Caco-2 (cell line): Measurements from ENCODE around the gene BCL7C. TPM values are rescaled to one million over a fixed set of nuclear protein-coding genes. Genes with fewer than 3 reads are reported as not detected.

Experiments
- BruUV-seq: library from RNA; stranded (reverse); fragments of 400-500 nt; replicated peaks from 2 replicates; lab custom pipeline; 2021; lab: Mats Ljungman, UMichigan
- CTCF ChIA-PET: fragments of 300-600 bp; sonication (Branson Sonifier 250); formaldehyde crosslinking; loops from one replicate; lab custom pipeline; 2022; ENCODE audit warnings: antibody characterized with exemption; lab: Charles Lee
- POLR2A ChIA-PET: fragments of 300-600 bp; sonication (Branson Sonifier 250); formaldehyde crosslinking; loops from one replicate; lab custom pipeline; 2022; ENCODE audit warnings: antibody characterized with exemption; lab: Charles Lee
- DNase-seq, 2 experiments: peaks; one replicate each; pipeline versions ENCODE4 v3.0.0 to v3.0.0-alpha.2; 2020 to 2022
- H3K27me3 ChIP-seq: replicated peaks from 2 replicates; pipeline ENCODE4 v1.6.0; 2011; ENCODE audit warnings: low read length; ENCODE audit not compliant: control insufficient read depth, insufficient read depth
- H3K36me3 ChIP-seq: 2 replicates; pipeline ENCODE4 v1.5.1; 2011; ENCODE audit warnings: low read length; ENCODE audit not compliant: control insufficient read depth, insufficient read depth
- H3K4me1 ChIP-seq: fragments of 250-450 bp; sonication (Bioruptor Pico); 2 replicates; pipeline ENCODE4 v1.5.1; 2020; ENCODE audit warnings: mild to moderate bottlenecking
- H3K4me3 ChIP-seq: 2 replicates; pipeline ENCODE4 v1.5.1; 2011; ENCODE audit warnings: low read depth, mild to moderate bottlenecking, control low read depth, low read length
- H3K9me3 ChIP-seq: fragments of 250-450 bp; sonication (Bioruptor Pico); 2 replicates; pipeline ENCODE4 v1.5.1; 2020; ENCODE audit warnings: mild to moderate bottlenecking, moderate library complexity
- H3K27ac Mint-ChIP-seq: one replicate; pipeline ENCODE4 v1.8.0; 2022; ENCODE audit warnings: mixed read lengths; ENCODE audit not compliant: unreplicated experiment
- H3K27me3 Mint-ChIP-seq: one replicate; pipeline ENCODE4 v1.8.0; 2022; ENCODE audit warnings: mixed read lengths; ENCODE audit not compliant: insufficient read depth, unreplicated experiment
- H3K36me3 Mint-ChIP-seq: one replicate; pipeline ENCODE4 v1.8.0; 2022; ENCODE audit warnings: mild to moderate bottlenecking, mixed read lengths; ENCODE audit not compliant: insufficient read depth, unreplicated experiment
- H3K4me1 Mint-ChIP-seq: one replicate; pipeline ENCODE4 v1.8.0; 2022; ENCODE audit warnings: low read depth, mixed read lengths; ENCODE audit not compliant: unreplicated experiment
- H3K4me3 Mint-ChIP-seq: one replicate; pipeline ENCODE4 v1.8.0; 2022; ENCODE audit warnings: mild to moderate bottlenecking, moderate library complexity, mixed read lengths; ENCODE audit not compliant: unreplicated experiment
- H3K9me3 Mint-ChIP-seq: one replicate; pipeline ENCODE4 v1.8.0; 2022; ENCODE audit warnings: mixed read lengths; ENCODE audit not compliant: unreplicated experiment
- CTCF ChIP-seq, 2 experiments: fragments of 200-600 bp in 1 of 2; IDR thresholded peaks; 1 replicate in 1 of 2; 2 replicates in 1 of 2; pipeline versions ENCODE4 v1.5.1 to v1.8.0; 2011 to 2022; ENCODE audit warnings: antibody characterized with exemption in 1 of 2, control low read depth in 1 of 2, inconsistent platforms in 1 of 2, low read depth in 1 of 2, low read length in 1 of 2, mild to moderate bottlenecking in 1 of 2, moderate library complexity in 1 of 2; ENCODE audit not compliant: insufficient read depth in 1 of 2, severe bottlenecking in 1 of 2, unreplicated experiment in 1 of 2
- intact Hi-C: fragments of 100-400 bp; cut with micrococcal nuclease; formaldehyde crosslinking; loops from one replicate; pipeline ENCODE4 v1.10.0; 2022; ENCODE audit not compliant: unreplicated experiment
- total RNA-seq: library from RNA; stranded (reverse); gene quantifications from 2 replicates; pipeline ENCODE4 v1.2.3, GENCODE V29; 2022

BCL7C gene
- total RNA-seq, 1 experiment from 2014 or later, result 17.7 TPM

GRCh38 chr16:30922960-30923535 lies 29.2 kb upstream of the BCL7C start:
- BruUV-seq, result no TSS peak
- CTCF ChIA-PET, result no interaction called here
- peaks cover 18% of the 10 kb centered on the region for H3K36me3 Mint-ChIP-seq
- DNase-seq, result peak; percentile 97 to 99
- POLR2A ChIA-PET, result interaction anchor here (0.6 kb wide), 1 partner anchor 576 kb away, joined by 3 read pairs; no protein-coding TSS in a partner anchor
- H3K27me3 ChIP-seq, result no peaks in the 10 kb centered on the region
- no peaks in the 10 kb centered on the region for H3K27me3 Mint-ChIP-seq
- peak overlapping the region; percentile 100 for H3K4me3 Mint-ChIP-seq
- H3K4me1 Mint-ChIP-seq, result no peaks in the 10 kb centered on the region
- peak overlapping the region; percentile 100 for H3K27ac Mint-ChIP-seq
- no peaks in the 10 kb centered on the region for H3K9me3 ChIP-seq
- peak overlapping the region; percentile 49 for H3K4me3 ChIP-seq
- no peaks in the 10 kb centered on the region for H3K4me1 ChIP-seq
- H3K9me3 Mint-ChIP-seq, result no peaks in the 10 kb centered on the region
- peaks cover 1% of the 10 kb centered on the region; the same call in 1 of the 2 replicates for H3K36me3 ChIP-seq
- intact Hi-C loops, result loop anchor here (1.0 to 10.0 kb wide), 3 partner anchors 27 to 268 kb away; partner anchors contain the start of genes CTF1, FBRS and PRR14
- no peak for TF ChIP-seq CTCF (IDR thresholded peaks at IDR 0.05; ENCODE audit: insufficient read depth in 1 of 2, low read depth in 1 of 2, low read length in 1 of 2, severe bottlenecking in 1 of 2, unreplicated experiment in 1 of 2)

DNA sequence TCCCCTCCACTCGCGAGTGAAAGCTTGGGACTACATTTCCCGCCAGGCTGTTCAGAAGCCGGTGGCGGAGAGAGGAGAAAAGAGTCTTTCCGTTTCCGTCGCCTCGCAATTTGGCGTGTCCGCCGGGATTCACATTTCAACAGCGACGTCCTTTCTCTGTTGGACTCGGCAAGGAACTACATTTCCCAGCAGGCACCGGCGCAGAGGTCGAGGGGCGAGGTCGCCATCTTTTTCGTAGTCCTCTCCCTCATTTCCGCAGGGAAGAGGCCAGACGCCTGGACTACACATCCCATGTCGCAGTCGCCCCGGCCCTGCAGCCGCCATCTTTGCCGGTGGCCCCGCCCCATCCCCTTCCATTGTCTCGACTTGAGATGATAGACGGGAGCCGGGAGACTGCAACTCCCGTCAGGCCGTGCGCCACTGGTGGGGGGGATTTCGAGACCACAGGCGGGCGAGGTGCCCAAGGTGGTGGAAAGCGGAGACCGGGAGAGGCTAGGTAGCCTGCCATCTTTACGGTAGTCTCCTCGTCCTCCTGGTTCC lies 28.6 kb upstream of the BCL7C start:
- Mint-ChIP-seq H3K4me1 (no peaks in the 10 kb centered on the region), H3K27me3 (no peaks in the 10 kb centered on the region), H3K9me3 (no peaks in the 10 kb centered on the region), H3K4me3 (peak overlapping the region; percentile 100), H3K27ac (peak overlapping the region; percentile 100), H3K36me3 (peaks cover 18% of the 10 kb centered on the region)
- ChIA-PET POLR2A (no interaction called here), CTCF (interaction anchor here (0.6 to 1.0 kb wide), 2 partner anchors 27 to 78 kb away, joined by 4 to 9 read pairs; partner anchors contain the start of gene ORAI3)
- no peak for TF ChIP-seq CTCF (IDR thresholded peaks at IDR 0.05; ENCODE audit: insufficient read depth in 1 of 2, low read depth in 1 of 2, low read length in 1 of 2, severe bottlenecking in 1 of 2, unreplicated experiment in 1 of 2)
- Histone ChIP-seq H3K4me1 (no peaks in the 10 kb centered on the region), H3K9me3 (no peaks in the 10 kb centered on the region), H3K4me3 (peak overlapping the region; percentile 74), H3K27me3 (no peaks in the 10 kb centered on the region), H3K36me3 (peaks cover 1% of the 10 kb centered on the region; the same call in 1 of the 2 replicates)
- peak; percentile 99 for DNase-seq
- intact Hi-C loops, result loop anchor here (1.0 to 10.0 kb wide), 3 partner anchors 26 to 268 kb away; partner anchors contain the start of genes CTF1, FBRS and PRR14
- BruUV-seq, result TSS peak; percentile 71

DNA sequence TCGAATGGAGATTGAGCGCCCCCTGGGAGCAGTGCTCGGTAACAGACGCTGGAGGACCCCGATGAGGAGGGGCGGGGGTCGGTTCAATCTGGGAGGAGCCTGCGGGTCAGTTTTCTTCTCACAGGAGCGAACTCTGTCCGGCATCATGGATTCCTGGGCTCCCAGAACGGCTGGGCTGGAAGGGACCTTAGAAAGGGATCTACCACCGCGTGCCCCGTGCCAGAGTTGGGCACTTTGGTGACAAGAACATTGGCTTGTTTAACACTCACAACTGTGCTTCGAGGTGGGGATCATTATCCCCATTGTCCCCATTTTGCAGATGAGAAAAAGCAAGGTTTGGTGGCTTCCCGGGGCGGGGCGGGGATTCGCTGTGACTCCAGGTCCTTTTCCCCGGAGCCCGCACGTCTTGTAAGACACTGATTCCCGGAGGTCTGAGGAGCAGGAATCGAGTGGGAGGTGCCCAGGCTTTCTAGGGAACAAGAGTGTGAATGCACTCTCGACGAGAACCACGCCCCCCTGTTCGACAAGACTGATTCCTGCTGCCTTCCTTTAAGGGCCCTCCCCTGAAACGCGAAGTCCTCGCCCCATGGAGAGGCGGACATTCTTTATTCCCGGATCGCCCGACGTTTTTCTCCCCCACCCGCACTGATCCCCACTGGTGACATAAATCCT lies 28.0 kb upstream of the BCL7C start:
- Histone ChIP-seq H3K4me3 (peak overlapping the region; percentile 74), H3K9me3 (no peaks in the 10 kb centered on the region), H3K27me3 (no peaks in the 10 kb centered on the region), H3K36me3 (peaks cover 1% of the 10 kb centered on the region; the same call in 1 of the 2 replicates), H3K4me1 (no peaks in the 10 kb centered on the region)
- ChIA-PET CTCF (interaction anchor here (0.6 to 1.0 kb wide), 2 partner anchors 27 to 78 kb away, joined by 4 to 9 read pairs; partner anchors contain the start of gene ORAI3), POLR2A (no interaction called here)
- DNase-seq, result peak; percentile 92 to 94
- Mint-ChIP-seq H3K9me3 (no peaks in the 10 kb centered on the region), H3K27me3 (no peaks in the 10 kb centered on the region), H3K36me3 (peaks cover 18% of the 10 kb centered on the region), H3K27ac (peak overlapping the region; percentile 100), H3K4me1 (no peaks in the 10 kb centered on the region), H3K4me3 (peak overlapping the region; percentile 100)
- peak; percentile 79 to 91 for TF ChIP-seq CTCF (IDR thresholded peaks at IDR 0.05; ENCODE audit: insufficient read depth in 1 of 2, low read depth in 1 of 2, low read length in 1 of 2, severe bottlenecking in 1 of 2, unreplicated experiment in 1 of 2)
- TSS peak; percentile 51 for BruUV-seq
- intact Hi-C loops, result loop anchor here (1.0 to 10.0 kb wide), 5 partner anchors 26 to 267 kb away; partner anchors contain the start of genes CTF1, FBRS, PHKG2 and PRR14
